OCI-M2 (cell line): ENCODE measurements around the gene TMTC1.
"Not testable (repeated sequence)": the region's sequence is repeated elsewhere in the genome, so short reads cannot be mapped to it uniquely, and the experiment has no call there.

ENCODE experiments used
- DNase-seq: peaks from one replicate; lab custom pipeline; 2025; ENCODE audit not compliant: unreplicated experiment; lab: John Stamatoyannopoulos, UW

The TMTC1 gene

DNA sequence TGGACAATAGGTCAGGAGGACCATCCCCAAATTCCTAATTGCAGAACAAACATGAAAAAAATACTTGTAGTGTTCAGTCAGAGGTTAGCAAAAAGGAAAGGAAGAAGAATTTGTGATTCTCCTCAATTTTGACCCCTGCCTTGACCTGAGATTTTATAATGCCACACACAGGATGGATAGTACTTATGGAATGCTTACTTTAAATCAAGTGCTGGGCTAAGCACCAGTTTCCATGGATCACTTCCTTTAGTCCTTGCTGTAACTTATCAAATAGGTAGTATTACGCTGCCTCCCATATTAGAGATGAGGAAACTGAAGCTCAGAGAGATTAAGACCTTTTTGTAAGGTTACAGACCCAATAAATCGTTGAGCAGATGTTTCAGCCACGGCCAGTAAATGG is 205.0 kb downstream of the TMTC1 start:
- DNase-seq = no peak

DNA sequence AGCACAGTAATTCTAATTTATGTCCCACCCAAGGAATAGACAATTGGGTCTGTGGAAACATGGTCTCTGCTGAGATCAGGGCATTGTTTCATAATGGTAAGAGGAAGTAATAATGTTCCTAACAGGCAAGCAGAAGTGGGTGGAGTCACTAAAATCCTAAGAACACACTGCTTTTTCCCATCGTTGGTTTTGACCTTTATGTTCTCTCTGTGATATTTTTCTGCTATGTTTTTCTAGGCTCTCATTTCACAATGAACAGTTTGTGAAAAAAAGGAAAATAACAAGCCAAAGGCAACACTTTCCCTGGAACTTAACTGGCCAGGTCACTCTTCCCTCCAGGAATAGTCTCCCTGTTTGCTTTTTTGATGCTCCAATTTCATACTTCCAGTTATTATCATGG is 205.7 kb downstream of the TMTC1 start:
- DNase-seq = no peak

- no peak for DNase-seq
These were observed 209.2 kb downstream of the TMTC1 start for GRCh38 chr12:29574500-29574899.

DNA sequence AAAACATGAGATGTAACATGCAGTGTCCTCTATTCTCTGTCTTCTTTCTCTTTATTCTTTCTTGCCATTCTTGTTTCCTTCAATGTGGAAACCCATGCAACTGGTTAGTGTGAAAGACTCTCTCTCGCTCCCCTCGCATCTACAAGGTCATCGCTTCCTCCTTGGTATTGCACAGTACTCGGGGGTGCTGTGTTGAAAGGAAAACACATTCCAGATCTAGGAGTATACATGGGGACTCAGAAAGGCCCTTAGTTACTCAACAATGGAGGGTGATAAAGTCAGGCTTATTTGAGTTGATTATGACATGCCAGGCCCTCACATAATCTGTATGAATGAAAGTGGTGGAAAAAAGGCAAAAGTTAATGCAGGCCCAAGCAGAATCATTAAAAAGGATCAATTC is 210.8 kb downstream of the TMTC1 start:
- DNase-seq = no peak

GRCh38 chr12:29572464-29572863 is 211.3 kb downstream of the TMTC1 start:
- DNase-seq = no peak

GRCh38 chr12:29569132-29569757 is 214.5 kb downstream of the TMTC1 start:
- no peak for DNase-seq

GRCh38 chr12:29566441-29566840 is 217.3 kb downstream of the TMTC1 start:
- no peak for DNase-seq

GRCh38 chr12:29565727-29566126 is 218.0 kb downstream of the TMTC1 start:
- no peak for DNase-seq

GRCh38 chr12:29564925-29565324 is 218.8 kb downstream of the TMTC1 start:
- DNase-seq = no peak

DNA sequence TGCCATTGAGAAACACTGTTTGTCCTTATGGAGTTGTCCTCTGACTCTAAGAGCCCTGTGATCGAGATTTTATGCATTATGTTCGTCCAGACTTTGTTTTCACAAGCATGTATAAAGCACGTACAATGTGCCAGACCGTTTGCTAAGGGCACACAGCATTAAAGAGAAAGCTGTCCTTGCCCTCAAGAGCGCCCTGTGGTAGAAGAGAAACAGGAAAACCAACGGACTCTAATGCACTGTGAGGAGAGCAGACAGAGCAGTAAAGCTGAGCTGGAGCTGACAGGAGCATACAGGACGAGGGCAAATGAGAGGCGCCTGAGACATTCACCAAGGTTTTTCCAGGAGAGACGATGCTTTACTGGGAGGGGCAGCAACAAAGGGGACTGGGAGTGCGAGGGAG is 220.1 kb downstream of the TMTC1 start:
- DNase-seq = no peak

DNA sequence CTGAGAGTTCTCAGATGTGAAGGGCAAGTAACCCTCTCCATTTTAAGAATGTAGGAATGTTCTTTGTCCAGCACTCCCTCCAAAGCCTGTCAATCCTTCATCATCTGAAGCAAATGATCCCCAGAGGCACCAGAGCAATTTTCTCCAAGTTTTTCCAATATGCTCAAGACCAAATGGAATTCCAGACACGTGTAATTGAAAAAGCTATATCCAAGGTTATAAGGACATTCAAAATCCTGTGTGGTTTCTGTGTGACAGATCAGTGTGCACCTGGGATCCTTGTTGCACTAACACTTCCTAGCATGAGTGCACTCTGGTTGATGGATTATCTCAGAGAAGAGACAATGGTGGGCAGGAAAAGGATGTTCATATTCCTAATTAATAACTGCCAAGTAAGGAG is 220.7 kb downstream of the TMTC1 start:
- DNase-seq = no peak

- DNase-seq = no peak
These were observed 221.5 kb downstream of the TMTC1 start for GRCh38 chr12:29562110-29562804.

DNA sequence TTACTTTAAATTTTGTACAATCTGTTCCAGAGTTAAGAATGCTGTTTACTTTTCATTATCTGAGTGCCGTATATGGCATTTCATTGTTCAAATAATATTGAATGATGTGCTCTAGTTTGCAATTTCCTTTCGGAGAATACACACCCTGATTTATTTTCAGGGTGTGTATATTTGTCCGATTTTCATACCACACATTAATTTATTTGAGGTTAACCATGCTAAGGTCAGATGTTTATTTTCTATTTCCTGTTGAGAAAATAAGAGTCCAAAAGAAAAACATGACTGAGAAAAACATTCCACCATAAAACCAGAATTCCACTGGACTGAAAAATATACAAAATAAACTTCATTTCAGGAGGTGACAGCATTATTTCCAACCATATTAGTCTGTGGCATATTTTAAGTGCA is 222.1 kb downstream of the TMTC1 start:
- DNase-seq = no peak

DNA sequence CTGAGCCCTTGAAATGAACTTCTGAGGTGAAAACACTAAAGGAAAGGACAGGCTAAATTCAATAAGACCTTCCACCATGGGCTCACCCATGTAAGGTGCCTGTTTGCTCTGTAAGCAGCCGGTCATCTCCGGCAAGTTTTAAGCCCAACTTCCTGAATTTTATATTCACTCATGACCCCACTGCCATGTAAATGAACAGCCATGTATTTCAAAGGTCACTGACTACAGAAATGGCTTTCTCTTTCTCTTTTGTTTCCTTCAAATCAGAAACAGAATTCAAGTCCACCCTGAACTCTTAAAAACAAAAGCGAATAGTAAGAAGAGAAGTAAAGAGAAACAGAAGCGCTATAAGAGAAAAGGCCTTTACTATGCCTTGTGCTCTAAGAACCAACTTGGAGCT is 224.5 kb downstream of the TMTC1 start:
- no peak for DNase-seq

GRCh38 chr12:29556363-29556762 is 227.4 kb downstream of the TMTC1 start:
- no peak for DNase-seq

DNA sequence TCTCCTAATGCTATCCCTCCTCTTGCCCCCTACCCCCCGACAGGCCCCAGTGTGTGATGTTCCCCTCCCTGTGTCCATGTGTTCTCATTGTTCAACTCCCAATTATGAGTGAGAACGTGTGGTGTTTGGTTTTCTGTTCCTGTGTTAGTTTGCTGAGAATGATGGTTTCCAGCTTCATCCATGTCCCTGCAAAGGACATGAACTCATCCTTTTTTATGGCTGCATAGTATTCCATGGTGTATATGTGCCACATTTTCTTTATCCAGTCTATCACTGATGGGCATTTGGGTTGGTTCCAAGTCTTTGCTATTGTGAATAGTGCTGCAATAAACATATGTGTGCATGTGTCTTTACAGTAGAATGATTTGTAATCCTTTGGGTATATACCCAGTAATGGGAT is 228.3 kb downstream of the TMTC1 start:
- DNase-seq = not testable (repeated sequence)

DNA sequence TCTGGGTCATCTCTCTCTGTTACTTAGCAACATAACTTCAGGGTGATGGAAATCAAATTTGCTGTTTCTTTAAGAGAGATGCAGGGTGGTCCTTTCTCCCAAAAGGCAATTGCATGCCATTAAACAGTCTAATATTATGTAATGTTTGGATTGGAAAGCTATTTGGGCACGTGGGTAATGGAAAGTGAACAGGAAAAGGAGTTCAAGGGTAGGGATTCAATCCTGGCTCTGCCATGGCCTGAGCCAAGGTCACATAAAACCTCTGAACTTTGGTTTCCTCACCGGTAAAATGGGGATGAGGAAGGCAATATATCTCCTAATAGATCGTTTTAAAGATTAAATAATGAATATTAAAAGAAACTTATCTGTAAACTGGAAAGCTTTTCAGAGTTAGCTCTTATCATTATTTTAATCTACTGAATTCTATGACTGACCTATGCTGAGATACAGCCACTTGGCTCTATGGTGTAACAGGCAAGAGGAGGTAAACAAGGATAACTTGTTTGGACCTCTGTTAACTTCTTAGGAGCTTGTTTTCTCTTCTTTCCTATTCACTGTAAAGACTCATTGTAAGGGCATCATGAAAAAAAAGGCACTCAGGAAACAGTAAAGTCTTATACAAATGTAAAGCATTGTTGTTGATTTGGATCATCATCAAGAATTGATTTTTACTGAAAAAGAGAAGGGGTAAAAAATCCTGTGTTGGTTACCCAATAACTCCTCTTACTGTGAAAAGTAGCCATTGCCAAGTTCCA is 230.6 kb downstream of the TMTC1 start:
- no peak for DNase-seq

- DNase-seq = no peak
These were observed 231.3 kb downstream of the TMTC1 start for GRCh38 chr12:29552324-29552927.

- DNase-seq = no peak
These were observed 231.9 kb downstream of the TMTC1 start for GRCh38 chr12:29551812-29552211.

- DNase-seq = no peak
These were observed 235.9 kb downstream of the TMTC1 start for GRCh38 chr12:29547864-29548263.

GRCh38 chr12:29547151-29547632 is 236.6 kb downstream of the TMTC1 start:
- no peak for DNase-seq

GRCh38 chr12:29546000-29546399 is 237.7 kb downstream of the TMTC1 start:
- no peak for DNase-seq
